Ovary (tissue), 9 donors: ENCODE data around the gene MTG1. TPM values are rescaled to one million over a fixed set of nuclear protein-coding genes. Genes with fewer than 3 reads are reported as not detected.
A peak's percentile ranks its signal among the peaks of the same experiment; 100 is the strongest.

Experiments used
- DNase-seq, 5 donors: peaks; one replicate each; pipeline ENCODE4 v3.0.0-alpha.2; 2019 to 2020
- H3K27ac ChIP-seq, 2 donors: fragments of 200-600 bp; one replicate each; pipeline versions ENCODE4 v1.5.1 to v1.8.0; 2019 to 2022
- H3K27me3 ChIP-seq: fragments of 200-600 bp; one replicate; pipeline ENCODE4 v1.8.0; 2022
- H3K36me3 ChIP-seq: fragments of 200-600 bp; sonication (generic); one replicate; pipeline ENCODE4 v1.5.1; 2019
- H3K4me1 ChIP-seq: one replicate; pipeline ENCODE4 v1.8.1; 2013; ENCODE audit warnings: mild to moderate bottlenecking, moderate library complexity; ENCODE audit not compliant: insufficient read depth
- H3K4me3 ChIP-seq: fragments of 200-600 bp; sonication (generic); one replicate; pipeline ENCODE4 v1.5.1; 2017
- H3K9me3 ChIP-seq, 2 donors: fragments of 200-600 bp in 1 of 2; sonication (generic) in 1 of 2; one replicate each; pipeline versions ENCODE4 v1.5.1 to v1.8.1; 2013 to 2019; ENCODE audit warnings: mild to moderate bottlenecking in 1 of 2, moderate library complexity in 1 of 2
- EP300 ChIP-seq: sonication (generic); formaldehyde crosslinking; IDR thresholded peaks from one replicate; pipeline ENCODE4 v1.6.1; 2017; ENCODE audit warnings: antibody characterized with exemption
- POLR2A ChIP-seq: fragments of 450-650 bp; IDR thresholded peaks from one replicate; pipeline ENCODE4 v1.6.1; 2017; ENCODE audit warnings: antibody characterized with exemption, mild to moderate bottlenecking, moderate library complexity
- WGBS, 3 donors: extraction: QIAGEN DNeasy Blood & Tissue Kit in 1 of 3; methylation state at CpG; one replicate each; pipeline versions ENCODE4 v1.1.5 to v1.1.7; 2013 to 2017; 5-methylcytosine and 5-hydroxymethylcytosine counted together
- intact Hi-C, 4 donors: fragments of 100-400 bp; cut with DNase I; formaldehyde crosslinking; loops; one replicate each; pipeline versions ENCODE4 v1.11.0 to v1.15.1; 2022 to 2023
- polyA plus RNA-seq, 2 donors: library from polyadenylated mRNA; stranded (reverse); fragments of 200-250 nt in 1 of 2; fragments of 350-450 nt in 1 of 2; fragmentation: Illumina TruSeq in 1 of 2; extraction: RNeasy Lipid Tissue Mini Kit (QIAGEN cat#74804) in 1 of 2; gene quantifications; one replicate each; pipeline ENCODE4 v1.2.3, GENCODE V29; 2013 to 2014
- total RNA-seq, 7 donors: library from RNA; depleted of rRNA in 2 of 7; stranded (reverse); fragments of >200 nt in 2 of 7; fragmentation: NEBNext Ultra II Directional in 3 of 7; extraction: Animal tissue kit (Norgen Biotek cat#: 25700) in 3 of 7; gene quantifications; one replicate each; pipeline versions ENCODE4 v1.1.0 to v1.2.4, GENCODE V29; 2016 to 2023
- TF ChIP-seq, protein P1 (sequence below), 3 donors: fragments of 450-650 bp in 2 of 3; fragments of 200-600 bp in 1 of 3; IDR thresholded peaks; one replicate each; pipeline versions ENCODE4 v1.5.1 to v1.8.0; 2016 to 2022; ENCODE audit warnings: antibody characterized with exemption in 3 of 3, mild to moderate bottlenecking in 1 of 3
- donor health status: DM: no; HTN: no; CAD: no; lungs with moderate emphysema.
- donor health status: DM: no; HTN: no; CAD: no.
- donor health status: Bipolar disorder and iron deficiency.
- donor health status: DM: yes; HTN: yes; CAD: no.
- donor health status: DM: no; HTN: no; CAD: no.
- donor health status: DM: yes; HTN: yes; CAD: no.

The MTG1 gene
- total and polyA plus RNA-seq, 9 donors = 23.1 to 55.1 (median 33.7) TPM

DNA sequence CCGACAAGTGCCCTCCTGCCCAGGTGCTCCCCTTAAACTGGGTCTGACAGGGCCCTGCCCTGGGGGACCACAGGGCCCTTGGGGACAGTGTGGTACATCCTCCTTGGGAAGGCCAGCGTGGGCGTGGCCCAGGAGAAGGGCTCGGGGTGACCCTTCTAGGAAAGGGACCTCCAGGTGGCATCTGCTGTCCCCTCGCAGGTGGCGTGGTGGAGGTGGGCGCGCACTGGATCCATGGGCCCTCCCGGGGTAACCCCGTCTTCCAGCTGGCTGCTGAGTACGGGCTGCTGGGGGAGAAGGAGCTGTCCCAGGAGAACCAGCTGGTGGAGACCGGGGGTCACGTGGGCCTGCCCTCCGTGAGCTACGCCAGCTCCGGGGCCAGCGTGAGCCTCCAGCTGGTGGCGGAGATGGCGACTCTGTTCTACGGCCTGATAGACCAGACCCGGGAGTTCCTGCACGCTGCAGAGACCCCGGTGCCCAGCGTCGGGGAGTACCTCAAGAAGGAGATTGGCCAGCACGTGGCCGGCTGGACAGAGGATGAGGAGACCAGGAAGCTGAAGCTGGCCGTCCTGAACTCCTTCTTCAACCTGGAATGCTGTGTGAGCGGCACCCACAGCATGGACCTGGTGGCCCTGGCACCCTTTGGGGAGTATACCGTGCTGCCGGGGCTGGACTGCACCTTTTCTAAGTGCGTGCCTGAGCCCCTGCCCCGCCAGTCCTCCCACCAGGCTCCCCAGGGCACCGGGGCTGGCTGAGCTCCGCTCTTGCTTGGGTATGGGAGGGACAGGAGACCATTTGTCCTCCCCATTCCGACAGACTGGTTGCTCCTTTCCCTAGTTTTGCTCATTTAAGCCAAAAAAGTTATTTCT lies 13.9 kb upstream of the MTG1 start:
- no peaks in the 10 kb centered on the region for H3K27me3 ChIP-seq
- DNase-seq = no peak
- intact Hi-C loops = loop anchor here in 1 of 4 donors (5.0 kb wide), 1 partner anchor 73 kb away; the partner anchor contains the start of genes TUBGCP2 and ZNF511
- peak overlapping the region; percentile 79 for H3K4me3 ChIP-seq
- peaks cover 5% of the 10 kb centered on the region for H3K4me1 ChIP-seq
- H3K9me3 ChIP-seq = no peaks in the 10 kb centered on the region
- H3K36me3 ChIP-seq = no peaks in the 10 kb centered on the region
- H3K27ac ChIP-seq = peak overlapping the region in 1 of 2 donors; percentile 57
- TF ChIP-seq, protein P1, sequence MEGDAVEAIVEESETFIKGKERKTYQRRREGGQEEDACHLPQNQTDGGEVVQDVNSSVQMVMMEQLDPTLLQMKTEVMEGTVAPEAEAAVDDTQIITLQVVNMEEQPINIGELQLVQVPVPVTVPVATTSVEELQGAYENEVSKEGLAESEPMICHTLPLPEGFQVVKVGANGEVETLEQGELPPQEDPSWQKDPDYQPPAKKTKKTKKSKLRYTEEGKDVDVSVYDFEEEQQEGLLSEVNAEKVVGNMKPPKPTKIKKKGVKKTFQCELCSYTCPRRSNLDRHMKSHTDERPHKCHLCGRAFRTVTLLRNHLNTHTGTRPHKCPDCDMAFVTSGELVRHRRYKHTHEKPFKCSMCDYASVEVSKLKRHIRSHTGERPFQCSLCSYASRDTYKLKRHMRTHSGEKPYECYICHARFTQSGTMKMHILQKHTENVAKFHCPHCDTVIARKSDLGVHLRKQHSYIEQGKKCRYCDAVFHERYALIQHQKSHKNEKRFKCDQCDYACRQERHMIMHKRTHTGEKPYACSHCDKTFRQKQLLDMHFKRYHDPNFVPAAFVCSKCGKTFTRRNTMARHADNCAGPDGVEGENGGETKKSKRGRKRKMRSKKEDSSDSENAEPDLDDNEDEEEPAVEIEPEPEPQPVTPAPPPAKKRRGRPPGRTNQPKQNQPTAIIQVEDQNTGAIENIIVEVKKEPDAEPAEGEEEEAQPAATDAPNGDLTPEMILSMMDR (IDR thresholded peaks at IDR 0.05) = no peak
- no peak for TF ChIP-seq EP300
- TF ChIP-seq POLR2A = no peak
- WGBS, 3 donors = 87 to 91% (median 90%) methylated on average over 34 to 36 of the region's 36 CpGs

DNA sequence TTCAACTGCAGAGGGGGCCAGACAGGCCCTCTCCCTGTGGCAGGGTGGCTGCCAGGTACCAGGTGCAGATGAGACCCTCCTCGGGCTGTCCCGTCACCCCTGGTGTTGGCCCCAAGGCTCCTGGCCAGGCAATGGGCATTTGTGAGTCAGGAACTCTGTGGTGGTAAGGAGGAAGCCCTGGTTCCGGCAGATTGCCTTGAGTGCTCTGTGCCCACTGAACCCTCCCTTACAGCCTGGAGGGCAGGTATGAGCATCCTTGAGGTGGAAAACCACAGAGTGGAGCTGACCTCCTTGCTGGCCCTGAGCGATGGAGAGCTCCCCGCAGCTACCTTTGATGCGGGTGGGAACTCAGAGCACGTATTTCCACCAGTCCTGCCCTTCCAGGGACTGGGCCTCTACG lies 12.9 kb upstream of the MTG1 start:
- no peak for TF ChIP-seq POLR2A
- TF ChIP-seq, protein P1 (IDR thresholded peaks at IDR 0.05) = no peak
- TF ChIP-seq EP300 = no peak
- Histone ChIP-seq H3K4me3 (no peak overlapping the region), H3K27me3 (no peaks in the 10 kb centered on the region), H3K27ac (no peak overlapping the region), H3K36me3 (no peaks in the 10 kb centered on the region), H3K4me1 (peaks cover 5% of the 10 kb centered on the region), H3K9me3 (no peaks in the 10 kb centered on the region)
- no peak for DNase-seq
- intact Hi-C loops = no loop called here
- 87 to 97% (median 96%) methylated on average over 8 of the region's 8 CpGs for WGBS, 3 donors

DNA sequence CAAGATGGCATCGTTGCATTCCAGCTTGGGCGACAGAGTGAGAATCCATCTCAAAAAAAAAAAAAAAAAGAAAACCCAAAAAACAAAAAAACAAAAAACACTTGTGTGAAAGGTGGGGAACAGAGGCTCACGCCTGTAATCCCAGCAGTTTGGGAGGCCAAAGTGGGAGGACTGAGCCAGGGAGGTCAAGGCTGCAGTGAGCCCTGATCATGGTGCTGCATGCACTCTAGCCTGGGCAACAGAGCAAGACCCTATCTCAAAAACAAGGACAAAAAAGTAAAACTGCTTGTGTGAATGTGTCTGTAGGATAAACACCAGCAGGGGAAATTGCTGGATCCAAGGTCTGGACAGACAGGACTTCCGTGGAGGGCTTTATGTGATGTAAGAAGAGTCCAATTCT lies 10.4 kb upstream of the MTG1 start:
- peak in 1 of 5 donors; percentile 9 for DNase-seq
- no peaks in the 10 kb centered on the region for H3K9me3 ChIP-seq
- intact Hi-C loops = no loop called here
- H3K4me3 ChIP-seq = no peak overlapping the region
- TF ChIP-seq, protein P1 (IDR thresholded peaks at IDR 0.05) = no peak
- TF ChIP-seq EP300 (no peak), POLR2A (no peak)
- H3K27ac ChIP-seq = no peak overlapping the region
- H3K27me3 ChIP-seq = no peaks in the 10 kb centered on the region
- WGBS, 3 donors = 82 to 91% (median 85%) methylated on average over 4 of the region's 4 CpGs
- peaks cover 4% of the 10 kb centered on the region for H3K4me1 ChIP-seq
- H3K36me3 ChIP-seq = no peaks in the 10 kb centered on the region

DNA sequence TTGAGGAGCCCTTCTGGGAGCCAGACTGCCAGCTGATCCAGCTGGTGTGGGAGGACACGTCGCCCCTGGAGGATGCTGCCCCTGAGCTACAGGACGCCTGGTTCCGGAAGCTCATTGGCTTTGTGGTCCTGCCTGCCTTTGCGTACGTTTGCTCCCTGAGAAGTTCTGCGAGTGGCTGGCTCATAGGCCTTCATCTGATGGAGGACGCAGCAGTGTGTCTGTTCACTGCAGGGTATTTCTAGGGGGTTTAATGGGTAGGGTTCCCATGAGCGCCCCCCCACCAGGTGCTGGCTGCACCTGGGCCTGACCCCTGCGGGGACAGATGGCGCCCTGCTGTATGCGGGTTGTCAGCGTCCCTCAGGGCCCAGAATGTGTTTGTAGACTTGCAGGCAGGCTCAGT lies 9.9 kb upstream of the MTG1 start:
- DNase-seq = peak in 2 of 5 donors; percentile 8 to 17
- H3K27me3 ChIP-seq = no peaks in the 10 kb centered on the region
- intact Hi-C loops = no loop called here
- peaks cover 4% of the 10 kb centered on the region for H3K4me1 ChIP-seq
- TF ChIP-seq EP300 = no peak
- TF ChIP-seq, protein P1 (IDR thresholded peaks at IDR 0.05) = no peak
- no peak for TF ChIP-seq POLR2A
- H3K27ac ChIP-seq = no peak overlapping the region
- H3K36me3 ChIP-seq = no peaks in the 10 kb centered on the region
- no peaks in the 10 kb centered on the region for H3K9me3 ChIP-seq
- no peak overlapping the region for H3K4me3 ChIP-seq
- WGBS, 3 donors = 86 to 93% (median 87%) methylated on average over 13 of the region's 13 CpGs
